Activated CD4-positive, alpha-beta T cell treated with anti-CD3 and anti-CD28 coated beads, Interleukin-2, amount 50 U/mL, for 48 hours (primary cell): ENCODE measurements around the gene TEX35.

ENCODE experiments used
- DNase-seq, 2 experiments: peaks; one replicate each; pipeline ENCODE4 v3.0.0-alpha.2; 2020

TEX35 gene

DNA sequence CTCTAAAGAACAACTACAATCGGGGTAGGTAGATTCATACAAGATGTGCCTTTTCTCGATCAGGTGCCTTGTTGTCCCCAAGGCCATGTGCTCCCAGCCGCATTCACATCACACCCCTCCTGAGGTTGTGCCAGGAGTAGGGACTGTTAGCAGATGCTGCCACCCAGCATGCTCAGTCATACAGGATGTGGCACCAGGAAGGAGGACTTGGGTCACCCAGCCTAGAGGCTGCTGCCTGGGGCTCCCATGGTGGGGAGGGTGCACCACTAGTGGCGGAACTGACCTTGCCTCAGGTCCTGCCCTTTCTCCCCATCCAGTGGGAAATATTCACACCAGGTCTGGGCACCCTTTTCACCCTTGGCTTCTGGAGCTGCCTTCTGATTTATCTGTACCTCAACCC is 8.3 kb downstream of the TEX35 start:
- no peak for DNase-seq

DNA sequence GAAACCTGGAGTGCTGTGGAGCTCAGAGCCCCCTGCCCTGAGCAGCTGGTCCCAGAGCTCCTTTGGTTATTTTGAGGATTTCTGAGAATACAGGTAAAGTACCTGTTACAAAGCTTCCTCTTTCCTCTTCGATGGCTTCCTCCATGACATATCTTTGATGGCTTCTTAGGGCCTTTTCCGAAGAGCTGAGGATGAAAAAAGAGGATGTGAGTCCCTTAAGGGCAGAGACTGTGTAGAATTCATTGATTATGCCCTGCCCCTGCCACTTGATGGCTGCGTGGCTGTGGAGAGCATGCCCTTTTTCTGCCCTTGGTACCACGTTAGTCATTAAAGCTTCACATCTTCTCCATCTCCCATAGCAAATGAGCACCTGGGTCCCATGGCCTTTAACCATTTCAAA is 14.2 kb downstream of the TEX35 start:
- DNase-seq: no peak

GRCh38 chr1:178528228-178528952 is 15.5 kb downstream of the TEX35 start:
- no peak for DNase-seq

- no peak for DNase-seq
Measured at GRCh38 chr1:178528953-178529335, 16.0 kb downstream of the TEX35 start.

- DNase-seq: no peak
Measured at GRCh38 chr1:178529364-178530036, 16.6 kb downstream of the TEX35 start.

GRCh38 chr1:178530037-178530402 is 17.1 kb downstream of the TEX35 start:
- DNase-seq: no peak

- no peak for DNase-seq
Measured at GRCh38 chr1:178530502-178530901, 17.6 kb downstream of the TEX35 start.

DNA sequence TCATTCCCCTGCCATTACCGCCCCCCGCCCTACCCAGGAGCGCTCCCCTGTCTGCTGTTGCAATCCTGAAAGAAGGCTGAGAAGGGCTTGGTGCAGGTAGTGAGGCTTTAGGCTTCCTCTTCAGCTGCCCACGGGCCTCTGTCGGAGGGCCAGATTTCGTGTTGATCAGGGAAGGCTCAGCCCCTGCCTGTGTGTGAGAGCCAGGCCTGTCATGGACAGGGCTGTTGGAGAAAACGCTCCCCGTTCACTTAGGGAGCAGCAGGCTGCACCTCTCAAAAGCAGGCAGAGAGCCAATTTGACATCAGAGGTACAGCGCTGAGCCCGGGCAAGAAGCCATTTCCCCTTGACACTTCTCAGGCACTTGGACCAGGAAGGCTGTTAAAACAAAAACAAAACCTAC is 19.0 kb downstream of the TEX35 start:
- DNase-seq: no peak

GRCh38 chr1:178532392-178532791 is 19.5 kb downstream of the TEX35 start:
- peak; percentile 81 to 85 for DNase-seq

- no peak for DNase-seq
Measured at GRCh38 chr1:178533121-178533946, 20.4 kb downstream of the TEX35 start.

- no peak for DNase-seq
Measured at GRCh38 chr1:178534137-178534868, 21.4 kb downstream of the TEX35 start.

GRCh38 chr1:178536329-178536728 is 23.4 kb downstream of the TEX35 start:
- no peak for DNase-seq

GRCh38 chr1:178536844-178537371 is 24.0 kb downstream of the TEX35 start:
- no peak for DNase-seq

GRCh38 chr1:178537382-178538090 is 24.6 kb downstream of the TEX35 start:
- DNase-seq: no peak

DNA sequence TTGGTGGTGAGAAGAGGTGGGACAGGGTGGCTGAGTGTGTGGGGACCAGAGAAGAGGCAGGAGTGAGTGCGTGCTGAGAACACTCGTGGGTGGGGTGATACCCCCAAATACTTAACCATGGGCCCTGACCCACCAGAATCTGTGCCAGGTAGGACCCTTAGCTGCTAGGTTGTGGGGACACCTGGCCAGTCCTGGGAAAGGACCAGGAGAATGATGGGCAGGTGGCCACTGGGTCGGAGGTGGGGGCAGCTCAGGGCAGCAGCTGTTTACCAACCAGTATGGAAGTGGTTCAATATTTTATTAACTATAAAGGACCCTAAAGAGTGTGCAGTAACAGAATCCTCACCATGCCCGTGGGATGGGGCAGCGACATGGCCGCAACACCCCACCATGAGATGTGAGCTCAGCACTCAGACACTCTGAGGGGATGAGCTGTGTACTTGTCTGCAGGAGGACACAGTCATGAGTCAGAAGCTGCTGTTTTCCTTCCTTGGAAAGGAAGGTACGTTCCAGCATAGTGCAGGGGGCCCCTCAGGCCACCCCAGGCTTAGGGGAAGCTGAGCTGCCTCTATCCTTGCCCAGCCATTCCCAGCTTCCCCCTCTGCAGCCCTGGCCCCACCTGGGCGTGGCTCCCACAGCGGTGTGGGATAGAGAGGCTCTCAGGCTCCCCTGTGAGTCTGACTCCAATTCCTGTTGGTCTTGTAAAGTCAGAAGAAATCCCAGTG is 25.4 kb downstream of the TEX35 start:
- no peak for DNase-seq

- no peak for DNase-seq
Measured at GRCh38 chr1:178539291-178539690, 26.4 kb downstream of the TEX35 start.

GRCh38 chr1:178540204-178540603 is 27.3 kb downstream of the TEX35 start:
- no peak for DNase-seq

DNA sequence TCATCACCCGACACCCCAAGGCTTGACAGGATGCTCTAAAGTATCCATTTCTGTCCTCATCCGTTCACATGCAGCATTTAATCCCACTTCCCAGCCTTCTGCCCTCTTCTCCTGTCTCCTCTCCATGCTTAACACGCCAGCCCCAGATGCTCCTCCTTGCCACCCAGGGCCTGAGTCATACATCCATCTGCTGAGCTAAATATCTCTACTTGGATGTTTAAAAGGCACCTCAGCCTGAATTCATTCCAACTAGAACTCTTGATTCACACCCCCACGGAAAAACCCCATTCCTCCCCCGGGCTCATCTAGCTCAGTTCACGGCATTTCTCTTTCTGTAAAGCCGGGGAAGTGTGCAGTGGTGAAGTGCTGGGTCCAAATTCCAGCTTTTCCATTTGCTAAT is 27.7 kb downstream of the TEX35 start:
- no peak for DNase-seq

DNA sequence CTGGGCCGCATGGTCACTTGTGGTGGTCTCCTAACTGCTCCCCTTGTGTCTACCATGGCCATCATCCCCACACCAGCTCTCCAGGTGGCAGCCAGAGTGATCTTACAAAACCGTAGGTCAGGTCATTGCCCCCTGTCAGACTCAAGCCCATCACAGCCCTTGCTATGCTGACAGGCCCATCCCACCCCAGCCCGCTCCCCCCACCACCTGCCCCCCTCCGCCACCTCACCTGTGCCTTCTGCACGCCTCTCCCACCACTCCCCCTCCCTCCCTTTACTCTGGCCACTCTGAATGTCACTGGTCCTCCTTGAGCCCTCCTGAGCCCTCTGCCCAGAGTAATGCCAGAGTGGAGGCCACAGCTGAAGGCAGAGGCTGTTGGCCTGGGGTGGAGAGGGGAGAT is 28.5 kb downstream of the TEX35 start:
- no peak for DNase-seq

DNA sequence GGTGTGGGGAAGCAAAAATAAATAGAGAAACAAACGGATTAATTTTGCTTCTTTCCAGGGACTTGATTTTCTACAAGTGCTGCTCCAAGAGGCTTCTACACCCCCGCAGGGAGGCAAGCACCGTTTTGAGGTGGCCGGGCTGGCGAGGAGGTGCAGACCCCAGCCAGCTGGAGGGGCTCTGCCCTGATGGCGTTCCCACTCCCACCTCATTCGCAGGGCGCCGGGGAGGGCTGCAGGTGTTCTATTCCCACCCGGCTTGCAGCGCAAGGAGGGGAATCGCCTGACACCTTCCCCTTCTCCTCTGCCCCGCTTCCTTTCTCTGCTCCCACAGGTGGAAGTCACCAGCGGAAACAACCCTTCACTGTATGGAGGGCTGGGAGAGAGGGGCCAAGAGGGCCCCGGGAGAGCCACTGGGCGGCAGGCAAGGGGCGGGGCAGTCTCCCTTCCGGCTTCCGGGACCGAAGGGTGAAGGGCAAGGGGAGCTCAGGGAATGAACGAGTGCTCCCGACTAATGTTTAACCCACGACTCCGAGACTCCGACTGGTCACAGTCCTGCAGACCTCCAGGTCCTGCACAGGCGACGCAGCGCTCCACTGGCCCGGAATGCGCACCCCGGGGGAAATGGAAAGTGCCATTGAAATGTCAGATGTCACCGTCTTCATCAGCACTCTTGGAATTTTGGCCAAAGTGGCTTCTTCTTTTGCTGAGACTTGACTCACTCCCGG is 29.1 kb downstream of the TEX35 start:
- peak; percentile 63 to 72 for DNase-seq
